ENCODE data around the gene EFCAB11. TPM values are rescaled to one million over a fixed set of nuclear protein-coding genes. Genes with fewer than 3 reads are reported as not detected.

The EFCAB11 gene, protein sequence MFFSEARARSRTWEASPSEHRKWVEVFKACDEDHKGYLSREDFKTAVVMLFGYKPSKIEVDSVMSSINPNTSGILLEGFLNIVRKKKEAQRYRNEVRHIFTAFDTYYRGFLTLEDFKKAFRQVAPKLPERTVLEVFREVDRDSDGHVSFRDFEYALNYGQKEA
- polyA plus RNA-seq (2012; ENCODE audit: insufficient read depth, insufficient read length): 13.8 TPM

GRCh38 chr14:89954070-89955021 is at the start of gene EFCAB11:
Gene EFCAB11 (minus strand): TSS chr14:89954730. CDS start chr14:89954660, 70 bp downstream.
- peak within 1 kb of the TSS; percentile 75 for H3K4me3 ChIP-seq (ENCODE audit: low read length)
- peak; percentile 98 for DNase-seq (ENCODE audit: low read depth, low spot score)

DNA sequence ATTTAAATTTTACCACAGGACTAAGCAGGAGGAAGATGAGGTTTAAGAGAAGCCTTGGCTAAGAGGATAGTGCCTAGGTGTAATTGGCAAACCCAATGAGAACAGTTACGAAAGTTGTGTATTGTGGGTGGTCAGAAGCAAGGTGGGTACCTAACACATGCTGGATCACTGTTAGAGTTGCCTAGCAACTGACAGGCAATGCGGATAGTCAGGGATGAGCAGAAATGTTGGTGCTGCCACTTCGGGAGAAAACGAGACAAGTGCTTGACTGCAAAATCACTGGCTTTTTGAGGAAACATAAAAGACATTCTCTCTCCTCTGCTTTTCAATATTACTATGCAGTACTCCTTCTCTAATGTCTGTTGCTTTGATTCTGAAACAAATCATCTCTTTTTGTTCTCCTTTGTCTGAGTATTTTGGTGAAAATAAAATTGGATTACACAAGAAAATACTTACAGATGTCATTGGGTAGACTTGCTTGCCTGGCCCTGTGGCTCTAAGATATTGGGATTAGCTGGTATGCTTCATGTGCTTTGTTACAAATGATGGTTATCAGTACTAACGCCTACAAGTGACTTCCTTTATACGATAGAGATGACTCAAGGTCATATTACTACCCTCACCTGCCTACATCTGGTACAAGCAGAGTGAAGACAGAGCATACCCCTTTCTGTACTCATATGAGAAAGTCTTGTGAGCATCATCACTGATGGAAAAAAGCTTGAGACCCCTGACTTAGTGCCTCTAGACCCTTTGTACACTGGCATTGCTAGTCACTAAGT is 49.2 kb upstream of the EFCAB11 start:
- no peak overlapping the region for H3K4me3 ChIP-seq (ENCODE audit: low read length)
- no peak for DNase-seq (ENCODE audit: low read depth, low spot score)

DNA sequence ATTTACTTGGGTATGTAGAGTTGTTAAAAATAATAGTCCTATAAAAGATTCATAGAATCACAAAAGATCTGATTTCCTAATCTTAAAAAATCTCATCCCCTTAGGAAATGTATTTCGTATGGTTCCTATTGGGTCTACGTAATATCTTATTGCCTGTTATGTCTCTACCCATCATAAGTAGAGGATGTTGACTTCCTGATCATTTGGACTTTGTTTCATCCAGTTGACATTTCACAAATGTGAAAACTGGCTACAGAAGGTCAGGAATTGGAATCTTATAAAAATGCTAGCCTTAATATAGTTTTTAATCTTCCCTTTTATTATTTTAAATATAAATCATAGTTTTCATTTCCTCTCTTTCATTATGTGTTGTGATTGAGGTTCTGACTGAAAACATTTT is 46.4 kb upstream of the EFCAB11 start:
- no peak for DNase-seq (ENCODE audit: low read depth, low spot score)

DNA sequence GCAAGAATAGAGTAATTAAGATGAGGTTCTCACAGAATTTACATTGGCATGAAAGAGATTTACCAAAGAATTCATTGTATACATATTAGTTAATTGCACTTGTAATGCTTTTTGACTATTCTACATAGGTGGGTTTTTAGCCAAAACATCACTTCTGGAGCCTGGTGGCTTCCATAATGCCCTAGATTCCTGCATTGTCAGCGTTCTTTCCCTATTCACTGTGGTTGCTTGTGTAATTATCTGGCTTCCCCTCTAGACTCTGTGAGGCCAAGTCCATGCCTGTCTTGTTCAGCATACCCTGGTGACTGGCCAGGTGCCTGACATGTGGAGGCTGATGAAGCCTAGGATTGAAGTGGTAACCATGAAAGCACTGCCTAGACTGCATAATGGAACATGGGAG is 42.4 kb upstream of the EFCAB11 start:
- H3K4me3 ChIP-seq (ENCODE audit: low read length): no peak overlapping the region
- no peak for DNase-seq (ENCODE audit: low read depth, low spot score)

More for the DNA sequence above, 46.4 kb upstream of the EFCAB11 start:
- H3K4me3 ChIP-seq (ENCODE audit: low read length): no peak overlapping the region

DNA sequence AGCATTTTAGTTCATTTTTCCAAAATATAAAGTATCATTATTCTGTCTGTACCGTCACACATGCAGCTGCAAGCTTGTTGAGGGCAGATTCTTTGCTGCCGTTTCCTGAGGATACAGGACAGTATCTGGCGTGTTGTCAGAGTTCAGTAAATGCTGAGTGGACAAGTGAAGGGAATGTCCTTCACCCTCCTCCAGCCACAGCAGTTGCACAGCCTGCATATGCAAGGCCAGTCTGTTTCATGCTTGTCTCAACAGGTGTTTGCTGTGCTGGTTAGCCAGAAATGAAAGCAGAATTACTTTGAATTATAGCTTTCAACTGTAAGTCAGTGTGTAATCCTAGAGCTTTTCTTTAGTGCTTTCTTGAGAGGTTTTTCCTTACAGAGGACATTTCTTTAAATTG is 37.7 kb upstream of the EFCAB11 start:
- H3K4me3 ChIP-seq (ENCODE audit: low read length): no peak overlapping the region
- DNase-seq (ENCODE audit: low read depth, low spot score): no peak

DNA sequence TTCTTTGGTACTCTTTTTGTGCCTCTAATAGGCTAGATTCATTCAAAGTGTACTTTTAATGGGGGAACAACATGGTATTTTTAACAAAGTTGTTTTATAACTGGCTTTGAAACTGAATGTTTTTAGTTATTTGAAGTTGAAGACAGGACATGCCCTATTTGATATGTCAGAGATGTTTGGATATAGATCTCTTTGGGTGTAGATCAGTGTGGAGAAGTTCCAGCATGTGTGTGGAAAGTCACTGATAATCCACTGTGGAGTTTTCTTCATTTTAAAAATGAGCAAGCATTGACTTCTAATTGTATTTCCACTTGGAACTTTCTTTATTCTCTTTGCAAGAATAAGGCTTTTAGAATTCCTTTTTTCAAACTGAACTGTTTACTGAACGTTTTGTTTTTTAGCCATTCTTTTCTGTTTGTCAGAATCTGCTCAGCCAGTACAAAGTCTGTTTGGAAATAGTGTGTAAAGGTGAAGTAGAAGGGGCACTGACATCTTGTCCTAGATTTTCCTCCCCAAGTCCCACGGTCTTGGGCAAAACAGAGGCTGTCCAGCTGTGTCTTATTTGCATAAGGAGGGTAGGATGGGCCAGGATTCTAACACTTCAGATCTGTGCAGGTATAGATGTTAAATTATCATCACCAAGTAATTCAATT is 36.2 kb upstream of the EFCAB11 start:
- no peak overlapping the region for H3K4me3 ChIP-seq (ENCODE audit: low read length)
- no peak for DNase-seq (ENCODE audit: low read depth, low spot score)

DNA sequence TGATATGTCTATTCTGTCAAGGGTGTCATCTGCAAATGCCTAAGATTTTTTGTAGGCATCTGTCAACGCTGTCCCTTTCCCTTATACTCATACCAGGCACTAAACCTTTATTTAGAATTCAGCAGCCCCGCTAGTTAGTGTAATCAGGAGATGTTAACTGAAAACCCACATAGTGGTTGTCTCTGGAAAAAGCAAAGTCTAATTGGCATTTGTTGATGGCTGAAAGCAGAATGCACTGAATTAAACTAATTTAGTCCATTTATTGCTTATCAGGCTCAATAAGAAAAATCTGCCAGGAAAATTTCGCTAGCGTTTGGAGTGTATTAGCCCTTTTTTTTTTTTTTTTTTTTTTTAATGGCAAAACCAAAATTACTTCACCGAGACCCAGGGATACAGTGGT is 35.7 kb upstream of the EFCAB11 start:
- no peak overlapping the region for H3K4me3 ChIP-seq (ENCODE audit: low read length)

GRCh38 chr14:89988787-89989186 is 34.3 kb upstream of the EFCAB11 start:
- DNase-seq (ENCODE audit: low read depth, low spot score): no peak
- no peak overlapping the region for H3K4me3 ChIP-seq (ENCODE audit: low read length)

More for the DNA sequence above, 35.7 kb upstream of the EFCAB11 start:
- DNase-seq (ENCODE audit: low read depth, low spot score): no peak

GRCh38 chr14:89987161-89987475 is 32.6 kb upstream of the EFCAB11 start:
- no peak for DNase-seq (ENCODE audit: low read depth, low spot score)
- H3K4me3 ChIP-seq (ENCODE audit: low read length): no peak overlapping the region

GRCh38 chr14:89986462-89987160 is 32.1 kb upstream of the EFCAB11 start:
- no peak for DNase-seq (ENCODE audit: low read depth, low spot score)
- H3K4me3 ChIP-seq (ENCODE audit: low read length): no peak overlapping the region

- H3K4me3 ChIP-seq (ENCODE audit: low read length): no peak overlapping the region
- no peak for DNase-seq (ENCODE audit: low read depth, low spot score)
Measured at GRCh38 chr14:89983375-89983774, 28.8 kb upstream of the EFCAB11 start.

- no peak for DNase-seq (ENCODE audit: low read depth, low spot score)
- no peak overlapping the region for H3K4me3 ChIP-seq (ENCODE audit: low read length)
Measured at GRCh38 chr14:89978656-89979055, 24.1 kb upstream of the EFCAB11 start.

GRCh38 chr14:89977668-89978067 is 23.1 kb upstream of the EFCAB11 start:
- DNase-seq (ENCODE audit: low read depth, low spot score): no peak
- no peak overlapping the region for H3K4me3 ChIP-seq (ENCODE audit: low read length)

DNA sequence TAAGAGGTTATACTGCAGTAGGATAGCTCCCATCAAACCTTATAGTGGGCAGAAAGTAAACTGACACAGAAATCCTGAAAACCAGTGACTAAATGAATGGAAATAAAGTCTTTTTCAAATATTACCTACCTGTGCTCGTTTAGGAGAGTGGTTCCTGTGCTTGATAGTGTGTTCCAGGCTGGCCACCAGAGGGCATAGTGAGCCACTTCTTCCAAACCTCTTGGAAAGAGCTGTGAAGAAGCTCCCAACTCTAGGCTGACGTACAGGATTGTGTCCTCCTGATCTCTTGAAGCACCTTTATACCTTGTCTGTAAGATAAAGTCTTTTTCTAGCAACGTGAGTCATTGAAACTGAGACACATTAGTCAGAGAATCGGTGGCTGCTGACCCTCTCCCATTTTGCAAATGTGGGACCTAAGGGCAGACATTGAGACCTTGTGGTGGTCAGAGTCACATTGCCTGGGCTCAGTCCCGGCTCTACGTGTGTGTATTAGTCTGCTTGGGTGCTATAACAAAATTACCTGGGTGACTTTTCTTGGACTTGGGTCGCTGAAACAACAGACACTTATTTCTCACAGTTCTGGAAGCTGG is 18.8 kb upstream of the EFCAB11 start:
- no peak overlapping the region for H3K4me3 ChIP-seq (ENCODE audit: low read length)
- DNase-seq (ENCODE audit: low read depth, low spot score): peak; percentile 42

GRCh38 chr14:89965839-89966238 is 11.3 kb upstream of the EFCAB11 start:
- DNase-seq (ENCODE audit: low read depth, low spot score): no peak
- no peak overlapping the region for H3K4me3 ChIP-seq (ENCODE audit: low read length)

- DNase-seq (ENCODE audit: low read depth, low spot score): no peak
- H3K4me3 ChIP-seq (ENCODE audit: low read length): no peak overlapping the region
Measured at GRCh38 chr14:89963288-89963978, 8.9 kb upstream of the EFCAB11 start.

- no peak for DNase-seq (ENCODE audit: low read depth, low spot score)
- H3K4me3 ChIP-seq (ENCODE audit: low read length): no peak overlapping the region
Measured at GRCh38 chr14:89960914-89961313, 6.4 kb upstream of the EFCAB11 start.

Data from Jurkat, Clone E6-1 (cell line).